H9 (cell line): ENCODE results near the gene ANKH. TPM values are rescaled to one million over a fixed set of nuclear protein-coding genes. Genes with fewer than 3 reads are reported as not detected.

ENCODE experiments used
- DNase-seq: peaks from one replicate; pipeline ENCODE4 v3.0.0-alpha.2; 2017
- H2AFZ ChIP-seq: one replicate; pipeline ENCODE4 v1.6.1; 2013; ENCODE audit warnings: mild to moderate bottlenecking, low read length, control low read depth, moderate library complexity
- H2AK5ac ChIP-seq: 2 replicates; pipeline ENCODE4 v1.6.1; 2013; ENCODE audit warnings: low read length, control low read depth, mixed read lengths; ENCODE audit not compliant: insufficient read length
- H2BK120ac ChIP-seq: one replicate; pipeline ENCODE4 v1.6.1; 2013; ENCODE audit warnings: low read depth, mild to moderate bottlenecking, low read length, control low read depth, inconsistent platforms; ENCODE audit not compliant: poor library complexity, severe bottlenecking
- H2BK12ac ChIP-seq: 2 replicates; pipeline ENCODE4 v1.6.1; 2013; ENCODE audit warnings: low read length, control low read depth, mixed read lengths, low read depth; ENCODE audit not compliant: insufficient read length
- H2BK15ac ChIP-seq: 2 replicates; pipeline ENCODE4 v1.6.1; 2013; ENCODE audit warnings: low read depth, low read length, control low read depth
- H2BK20ac ChIP-seq: one replicate; pipeline ENCODE4 v1.6.1; 2013; ENCODE audit warnings: low read depth, mild to moderate bottlenecking, low read length, control low read depth, inconsistent platforms; ENCODE audit not compliant: poor library complexity, severe bottlenecking
- H2BK5ac ChIP-seq: 2 replicates; pipeline ENCODE4 v1.6.1; 2013; ENCODE audit warnings: low read length, control low read depth, mixed read lengths; ENCODE audit not compliant: insufficient read length
- H3K14ac ChIP-seq: 2 replicates; pipeline ENCODE4 v1.6.1; 2013; ENCODE audit warnings: low read length, control low read depth; ENCODE audit not compliant: insufficient read depth
- H3K18ac ChIP-seq: 2 replicates; pipeline ENCODE4 v1.6.1; 2013; ENCODE audit warnings: low read depth, mild to moderate bottlenecking, mixed read lengths, low read length, control low read depth; ENCODE audit not compliant: insufficient read length
- H3K23ac ChIP-seq: 2 replicates; pipeline ENCODE4 v1.6.1; 2013; ENCODE audit warnings: low read length, control low read depth, mixed read lengths, low read depth; ENCODE audit not compliant: insufficient read length
- H3K23me2 ChIP-seq: 2 replicates; pipeline ENCODE4 v1.6.1; 2013; ENCODE audit warnings: low read depth, mild to moderate bottlenecking, mixed read lengths, low read length, control low read depth; ENCODE audit not compliant: insufficient read length, poor library complexity, severe bottlenecking
- H3K27ac ChIP-seq: 2 replicates; pipeline ENCODE4 v1.5.1; 2013; ENCODE audit warnings: low read length, control low read depth, mixed read lengths, low read depth; ENCODE audit not compliant: insufficient read length
- H3K27me3 ChIP-seq: 2 replicates; pipeline ENCODE4 v1.6.1; 2013; ENCODE audit warnings: low read length, control low read depth, inconsistent platforms; ENCODE audit not compliant: insufficient read depth
- H3K4ac ChIP-seq: 2 replicates; pipeline ENCODE4 v1.6.1; 2013; ENCODE audit warnings: low read depth, mild to moderate bottlenecking, control low read depth, inconsistent platforms, low read length, moderate library complexity
- H3K4me1 ChIP-seq: 2 replicates; pipeline ENCODE4 v1.6.1; 2013; ENCODE audit warnings: low read length, control low read depth, inconsistent platforms; ENCODE audit not compliant: insufficient read depth
- H3K4me2 ChIP-seq: 2 replicates; pipeline ENCODE4 v1.6.1; 2013; ENCODE audit warnings: low read length, control low read depth, mixed read lengths; ENCODE audit not compliant: insufficient read length, insufficient read depth
- H3K56ac ChIP-seq: 2 replicates; pipeline ENCODE4 v1.6.1; 2013; ENCODE audit warnings: low read depth, mild to moderate bottlenecking, mixed read lengths, low read length, control low read depth; ENCODE audit not compliant: insufficient read length
- H3K79me1 ChIP-seq: 2 replicates; pipeline ENCODE4 v1.6.1; 2013; ENCODE audit warnings: low read depth, mild to moderate bottlenecking, moderate library complexity, low read length, control low read depth, inconsistent platforms; ENCODE audit not compliant: insufficient read depth, poor library complexity, severe bottlenecking
- H3K79me2 ChIP-seq: 2 replicates; pipeline ENCODE4 v1.6.1; 2013; ENCODE audit warnings: low read length, control low read depth, inconsistent platforms; ENCODE audit not compliant: insufficient read depth
- H3K9ac ChIP-seq: 2 replicates; pipeline ENCODE4 v1.6.1; 2013; ENCODE audit warnings: low read length, control low read depth, mixed read lengths; ENCODE audit not compliant: insufficient read length; ENCODE audit errors: extremely low read depth
- H3K9me3 ChIP-seq: one replicate; pipeline ENCODE4 v1.6.1; 2013; ENCODE audit warnings: low read depth, low read length, inconsistent platforms; ENCODE audit not compliant: control insufficient read depth
- H3T11ph ChIP-seq: one replicate; pipeline ENCODE4 v1.6.1; 2013; ENCODE audit warnings: mild to moderate bottlenecking, low read length, control low read depth, inconsistent platforms
- H4K20me1 ChIP-seq: one replicate; pipeline ENCODE4 v1.6.1; 2013; ENCODE audit not compliant: control insufficient read depth, insufficient read length, insufficient read depth
- H4K5ac ChIP-seq: 2 replicates; pipeline ENCODE4 v1.6.1; 2013; ENCODE audit warnings: low read depth, mild to moderate bottlenecking, mixed read lengths, low read length, control low read depth; ENCODE audit not compliant: insufficient read length
- H4K8ac ChIP-seq: replicated peaks from 2 replicates; pipeline ENCODE4 v1.6.1; 2013; ENCODE audit warnings: low read length, control low read depth, mixed read lengths, low read depth; ENCODE audit not compliant: insufficient read length
- H4K91ac ChIP-seq: 2 replicates; pipeline ENCODE4 v1.6.1; 2013; ENCODE audit warnings: low read depth, mild to moderate bottlenecking, moderate library complexity, mixed read lengths, low read length, control low read depth; ENCODE audit not compliant: insufficient read length
- H3K27ac Mint-ChIP-seq, 3 experiments: 2 replicates in 2 of 3; 3 replicates in 1 of 3; pipeline ENCODE4 v1.8.0; 2020 to 2021; ENCODE audit warnings: mixed read lengths in 3 of 3, mild to moderate bottlenecking in 1 of 3, moderate library complexity in 1 of 3
- H3K27me3 Mint-ChIP-seq: 2 replicates; pipeline ENCODE4 v1.8.0; 2021; ENCODE audit warnings: low read depth, mild to moderate bottlenecking, moderate library complexity, mixed read lengths
- H3K36me3 Mint-ChIP-seq, 3 experiments: 2 replicates in 2 of 3; 3 replicates in 1 of 3; pipeline ENCODE4 v1.8.0; 2020 to 2021; ENCODE audit warnings: low read depth in 3 of 3, mixed read lengths in 3 of 3; ENCODE audit not compliant: insufficient read depth in 1 of 3
- H3K4me1 Mint-ChIP-seq, 2 experiments: 2 replicates each; pipeline ENCODE4 v1.8.0; 2020; ENCODE audit warnings: mixed read lengths in 2 of 2
- H3K4me3 Mint-ChIP-seq, 2 experiments: 2 replicates in 1 of 2; 3 replicates in 1 of 2; pipeline ENCODE4 v1.8.0; 2020 to 2021; ENCODE audit warnings: mild to moderate bottlenecking in 2 of 2, mixed read lengths in 2 of 2, moderate library complexity in 1 of 2
- H3K9me3 Mint-ChIP-seq, 2 experiments: 2 replicates in 1 of 2; 3 replicates in 1 of 2; pipeline ENCODE4 v1.8.0; 2020; ENCODE audit warnings: mild to moderate bottlenecking in 2 of 2, mixed read lengths in 2 of 2, moderate library complexity in 1 of 2
- WGBS: extraction: QIAGEN DNeasy Blood & Tissue Kit; methylation state at CpG from one replicate; pipeline ENCODE4 v1.1.7; 2013; ENCODE audit warnings: missing lambda C conversion rate, low lambda C conversion rate, mixed read lengths; ENCODE audit not compliant: insufficient read length; ENCODE audit errors: extremely low coverage; 5-methylcytosine and 5-hydroxymethylcytosine counted together
- total RNA-seq: library from RNA; stranded (reverse); gene quantifications from 2 replicates; pipeline ENCODE4 v1.2.1, GENCODE V29; 2021
- TF ChIP-seq, protein P1 (sequence below): fragments of 200-600 bp; sonication (generic); conservative IDR thresholded peaks from 3 replicates; pipeline ENCODE4 v1.8.0; 2021; ENCODE audit warnings: antibody characterized with exemption, mild to moderate bottlenecking

ANKH gene
- total RNA-seq, 1 experiment from 2014 or later, result 9.6 TPM

DNA sequence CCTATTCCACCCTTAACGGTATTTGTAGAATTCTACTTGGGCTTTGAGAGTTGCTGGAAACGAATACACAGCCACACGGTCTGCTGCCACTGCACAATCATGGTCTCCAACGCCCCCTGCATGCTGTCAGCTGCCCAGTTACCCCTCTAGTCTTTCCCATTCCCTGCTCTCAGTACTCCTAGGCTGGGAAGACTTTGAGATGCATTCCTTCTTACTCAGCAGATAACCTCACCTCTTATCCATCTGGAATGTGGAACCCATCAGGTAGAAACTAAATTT is 92.8 kb downstream of the ANKH start:
- no peak overlapping the region for H3K4ac ChIP-seq
- no peak for DNase-seq
- no peak overlapping the region for H3T11ph ChIP-seq
- H2AK5ac ChIP-seq, result no peak overlapping the region
- TF ChIP-seq, protein P1, sequence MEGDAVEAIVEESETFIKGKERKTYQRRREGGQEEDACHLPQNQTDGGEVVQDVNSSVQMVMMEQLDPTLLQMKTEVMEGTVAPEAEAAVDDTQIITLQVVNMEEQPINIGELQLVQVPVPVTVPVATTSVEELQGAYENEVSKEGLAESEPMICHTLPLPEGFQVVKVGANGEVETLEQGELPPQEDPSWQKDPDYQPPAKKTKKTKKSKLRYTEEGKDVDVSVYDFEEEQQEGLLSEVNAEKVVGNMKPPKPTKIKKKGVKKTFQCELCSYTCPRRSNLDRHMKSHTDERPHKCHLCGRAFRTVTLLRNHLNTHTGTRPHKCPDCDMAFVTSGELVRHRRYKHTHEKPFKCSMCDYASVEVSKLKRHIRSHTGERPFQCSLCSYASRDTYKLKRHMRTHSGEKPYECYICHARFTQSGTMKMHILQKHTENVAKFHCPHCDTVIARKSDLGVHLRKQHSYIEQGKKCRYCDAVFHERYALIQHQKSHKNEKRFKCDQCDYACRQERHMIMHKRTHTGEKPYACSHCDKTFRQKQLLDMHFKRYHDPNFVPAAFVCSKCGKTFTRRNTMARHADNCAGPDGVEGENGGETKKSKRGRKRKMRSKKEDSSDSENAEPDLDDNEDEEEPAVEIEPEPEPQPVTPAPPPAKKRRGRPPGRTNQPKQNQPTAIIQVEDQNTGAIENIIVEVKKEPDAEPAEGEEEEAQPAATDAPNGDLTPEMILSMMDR, result peak; percentile 48; the same call in 2 of the 3 replicates
- no peak overlapping the region for H2BK20ac ChIP-seq
- H3K4me1 Mint-ChIP-seq, result peaks cover 17 to 18% of the 10 kb centered on the region in 2 experiments
- H4K91ac ChIP-seq, result no peak overlapping the region
- H3K56ac ChIP-seq, result no peak overlapping the region
- no peak overlapping the region for H3K4me2 ChIP-seq
- H2BK120ac ChIP-seq, result no peak overlapping the region
- no peak overlapping the region for H3K23ac ChIP-seq
- no peaks in the 10 kb centered on the region for H3K27me3 Mint-ChIP-seq
- H4K8ac ChIP-seq, result no peak overlapping the region
- WGBS, result no CpG with 5 or more reads among the region's 4 CpGs
- H2BK12ac ChIP-seq, result no peak overlapping the region
- no peaks in the 10 kb centered on the region for H3K27me3 ChIP-seq
- H3K4me3 Mint-ChIP-seq, result no peak overlapping the region
- no peaks in the 10 kb centered on the region; the same call in 1 of the 2 replicates for H3K4me1 ChIP-seq
- H2BK5ac ChIP-seq, result no peak overlapping the region
- no peak overlapping the region for H2BK15ac ChIP-seq
- H3K9me3 Mint-ChIP-seq, result peaks cover 1 to 3% of the 10 kb centered on the region in 2 experiments; a peak in 2 of 5 replicates
- H3K79me1 ChIP-seq, result no peaks in the 10 kb centered on the region
- H3K79me2 ChIP-seq, result no peaks in the 10 kb centered on the region
- H3K9me3 ChIP-seq, result peaks cover 2% of the 10 kb centered on the region
- H3K27ac Mint-ChIP-seq, result peak overlapping the region in 1 of 3 experiments; percentile 17; a peak in 2 of 7 replicates
- no peak overlapping the region for H3K27ac ChIP-seq
- H4K20me1 ChIP-seq, result no peaks in the 10 kb centered on the region
- no peak overlapping the region for H3K9ac ChIP-seq
- H3K36me3 Mint-ChIP-seq, result peaks cover under 1 to 2% (median under 1%) of the 10 kb centered on the region in 3 experiments; a peak in 2 of 7 replicates
- no peak overlapping the region for H3K14ac ChIP-seq
- H2AFZ ChIP-seq, result no peak overlapping the region
- H3K23me2 ChIP-seq, result no peaks in the 10 kb centered on the region
- no peak overlapping the region for H3K18ac ChIP-seq
- no peak overlapping the region for H4K5ac ChIP-seq
